Thyroid gland (tissue), 4 donors: ENCODE measurements around the gene DPF3.

Source experiments
- CTCF ChIP-seq, 6 experiments: fragments of 200-600 bp in 3 of 6; fragments of 450-650 bp in 3 of 6; sonication (generic) in 3 of 6; IDR thresholded peaks; one replicate each; pipeline ENCODE4 v1.5.1; 2016 to 2019; ENCODE audit warnings: antibody characterized with exemption in 6 of 6, mild to moderate bottlenecking in 2 of 6, inconsistent platforms in 1 of 6, moderate library complexity in 1 of 6
- POLR2A ChIP-seq, 2 donors: fragments of 450-650 bp; IDR thresholded peaks; one replicate each; pipeline ENCODE4 v1.6.1; 2017; ENCODE audit warnings: antibody characterized with exemption in 2 of 2, mild to moderate bottlenecking in 2 of 2, moderate library complexity in 1 of 2

- TF ChIP-seq CTCF (IDR thresholded peaks at IDR 0.05) = no peak
- TF ChIP-seq POLR2A (IDR thresholded peaks at IDR 0.05) = no peak
Measured at GRCh38 chr14:72715215-72715849, 178.6 kb downstream of the DPF3 start.
